AG09309 (cell line): ENCODE data around the gene CACNA1C.

Source experiments
- DNase-seq: peaks from one replicate; pipeline ENCODE4 v3.0.0-alpha.2; 2010; ENCODE audit warnings: low read depth
- H3K4me3 ChIP-seq: 2 replicates; pipeline ENCODE4 v1.5.1; 2011; ENCODE audit warnings: mild to moderate bottlenecking, low read depth, low read length, moderate library complexity; ENCODE audit not compliant: control insufficient read depth
- TF ChIP-seq, protein P1 (sequence below): IDR thresholded peaks from 2 replicates; pipeline ENCODE4 v1.5.1; 2011; ENCODE audit warnings: mild to moderate bottlenecking, low read depth, low read length, inconsistent platforms; ENCODE audit not compliant: insufficient read depth, control insufficient read depth; ENCODE audit errors: missing control alignments

The CACNA1C gene

DNA sequence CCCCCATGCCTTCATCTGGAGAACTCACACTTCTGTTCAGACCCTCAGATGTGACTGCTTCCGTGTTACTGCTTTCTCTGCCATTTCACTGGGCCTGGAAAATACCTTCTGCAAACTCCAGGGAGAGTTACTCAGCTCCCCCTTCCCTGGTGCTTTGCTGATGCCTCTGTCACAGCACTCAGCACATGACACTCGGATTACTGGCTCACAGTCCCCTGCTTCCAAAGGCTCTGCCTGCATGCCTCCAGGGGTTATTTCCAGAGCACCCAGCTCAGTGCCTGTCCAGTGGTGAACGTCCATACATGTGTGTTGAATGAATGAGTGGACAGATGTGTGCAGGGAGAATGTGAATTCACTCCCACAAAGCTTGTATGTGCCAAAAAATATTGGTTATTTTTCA is 504.8 kb downstream of the CACNA1C start:
- H3K4me3 ChIP-seq, result no peak overlapping the region
- TF ChIP-seq, protein P1, sequence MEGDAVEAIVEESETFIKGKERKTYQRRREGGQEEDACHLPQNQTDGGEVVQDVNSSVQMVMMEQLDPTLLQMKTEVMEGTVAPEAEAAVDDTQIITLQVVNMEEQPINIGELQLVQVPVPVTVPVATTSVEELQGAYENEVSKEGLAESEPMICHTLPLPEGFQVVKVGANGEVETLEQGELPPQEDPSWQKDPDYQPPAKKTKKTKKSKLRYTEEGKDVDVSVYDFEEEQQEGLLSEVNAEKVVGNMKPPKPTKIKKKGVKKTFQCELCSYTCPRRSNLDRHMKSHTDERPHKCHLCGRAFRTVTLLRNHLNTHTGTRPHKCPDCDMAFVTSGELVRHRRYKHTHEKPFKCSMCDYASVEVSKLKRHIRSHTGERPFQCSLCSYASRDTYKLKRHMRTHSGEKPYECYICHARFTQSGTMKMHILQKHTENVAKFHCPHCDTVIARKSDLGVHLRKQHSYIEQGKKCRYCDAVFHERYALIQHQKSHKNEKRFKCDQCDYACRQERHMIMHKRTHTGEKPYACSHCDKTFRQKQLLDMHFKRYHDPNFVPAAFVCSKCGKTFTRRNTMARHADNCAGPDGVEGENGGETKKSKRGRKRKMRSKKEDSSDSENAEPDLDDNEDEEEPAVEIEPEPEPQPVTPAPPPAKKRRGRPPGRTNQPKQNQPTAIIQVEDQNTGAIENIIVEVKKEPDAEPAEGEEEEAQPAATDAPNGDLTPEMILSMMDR, result no peak
- DNase-seq, result no peak

DNA sequence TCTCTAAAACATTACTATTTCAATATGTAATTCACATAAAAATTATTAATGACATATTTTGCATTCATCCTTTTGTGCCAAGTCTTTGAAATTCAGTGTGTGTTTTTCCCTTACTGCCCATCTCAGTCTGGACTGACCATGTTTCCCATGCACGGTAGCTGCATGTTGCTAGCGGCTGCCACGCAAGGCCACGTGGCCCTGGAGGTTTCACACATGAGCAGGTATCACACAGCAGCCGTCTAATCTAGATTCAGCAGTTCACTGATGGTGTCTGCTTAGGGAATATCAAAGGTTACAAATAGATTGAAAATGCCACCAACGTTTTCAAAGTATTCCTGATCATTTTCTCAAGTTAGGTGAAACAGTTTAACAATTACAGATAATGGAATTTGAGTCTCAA is 507.1 kb downstream of the CACNA1C start:
- H3K4me3 ChIP-seq, result no peak overlapping the region
- DNase-seq, result no peak
- TF ChIP-seq, protein P1, result no peak

GRCh38 chr12:2560356-2560755 is 507.6 kb downstream of the CACNA1C start:
- no peak for DNase-seq
- TF ChIP-seq, protein P1, result no peak
- H3K4me3 ChIP-seq, result no peak overlapping the region

GRCh38 chr12:2561367-2561766 is 508.6 kb downstream of the CACNA1C start:
- no peak overlapping the region for H3K4me3 ChIP-seq
- DNase-seq, result peak; percentile 14
- TF ChIP-seq, protein P1, result no peak

GRCh38 chr12:2562400-2562799 is 509.6 kb downstream of the CACNA1C start:
- DNase-seq, result no peak
- H3K4me3 ChIP-seq, result no peak overlapping the region
- TF ChIP-seq, protein P1, result no peak

DNA sequence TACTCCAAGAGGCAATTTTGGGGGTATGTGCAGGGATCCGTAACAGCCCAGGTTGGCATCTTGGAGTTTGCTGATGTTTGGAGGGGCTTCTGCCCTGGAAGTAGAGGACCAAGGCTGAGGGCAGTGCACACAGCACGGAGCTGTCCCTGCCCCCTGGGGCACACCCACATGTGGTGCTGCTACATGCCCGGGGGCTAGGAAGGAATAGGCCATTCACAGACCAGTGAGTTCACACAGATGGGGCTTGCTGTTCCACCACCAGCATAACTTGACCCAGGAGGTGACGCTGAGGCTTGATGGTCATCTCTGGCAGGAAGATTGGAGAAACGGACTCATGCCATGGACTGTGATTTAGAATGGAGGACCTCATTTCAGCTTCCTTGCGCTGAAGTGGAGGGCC is 510.9 kb downstream of the CACNA1C start:
- DNase-seq, result no peak
- H3K4me3 ChIP-seq, result no peak overlapping the region
- TF ChIP-seq, protein P1, result no peak

DNA sequence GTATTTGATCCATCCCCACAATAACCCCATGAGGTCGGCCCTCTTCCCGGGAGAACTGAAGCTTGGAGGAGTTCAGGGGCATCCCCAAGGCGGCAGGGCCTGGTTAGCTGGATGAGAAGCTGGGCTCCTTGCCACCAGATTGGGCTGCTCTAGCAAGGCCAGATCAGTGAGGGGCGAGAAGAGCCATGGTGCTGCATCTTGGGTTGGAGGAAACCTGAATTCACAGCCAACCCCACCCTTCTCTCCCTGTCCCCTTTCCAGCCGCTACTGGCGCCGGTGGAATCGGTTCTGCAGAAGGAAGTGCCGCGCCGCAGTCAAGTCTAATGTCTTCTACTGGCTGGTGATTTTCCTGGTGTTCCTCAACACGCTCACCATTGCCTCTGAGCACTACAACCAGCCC is 513.4 kb downstream of the CACNA1C start:
- H3K4me3 ChIP-seq, result no peak overlapping the region
- DNase-seq, result no peak
- TF ChIP-seq, protein P1, result no peak
